ENCODE measurements around the gene CDKAL1. TPM values are rescaled to one million over a fixed set of nuclear protein-coding genes. Genes with fewer than 3 reads are reported as not detected.
A peak's percentile ranks its signal among the peaks of the same experiment; 100 is the strongest.

CDKAL1 gene
- total and polyA plus RNA-seq, 2 of the 8 experiments (the other 6 are each of a cell fraction or from before 2014, with no cell fraction given) = 8.4 to 24.6 TPM

DNA sequence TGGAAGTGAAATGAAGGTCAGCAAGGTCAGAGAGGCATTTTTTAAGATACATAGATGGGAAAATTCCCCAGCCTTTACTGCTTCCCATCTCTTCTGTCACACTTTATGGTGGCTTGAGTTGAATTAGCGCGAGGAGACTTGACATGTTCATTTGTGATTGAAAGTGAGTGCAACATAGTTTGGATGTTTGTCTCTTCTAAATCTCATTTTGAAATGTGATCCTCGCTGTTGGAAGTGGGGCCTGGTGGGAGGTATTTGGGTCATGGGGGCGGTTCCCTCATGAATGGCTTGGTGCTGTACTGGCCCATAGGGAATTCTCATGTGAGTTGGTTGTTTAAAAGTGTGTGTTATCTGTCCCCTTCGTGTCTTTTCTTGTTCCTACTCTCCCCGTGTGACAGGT is 237.2 kb downstream of the CDKAL1 start:
- Histone ChIP-seq H3K4me1 (replicated peaks in 1 of 4; ENCODE audit: control insufficient read depth in 3 of 4, insufficient read depth in 4 of 4, low read length in 3 of 4) (peaks cover 0 to 2% (median 1%) of the 10 kb centered on the region in 4 experiments; a peak in 4 of 7 replicates), H3K27ac (ENCODE audit: low read depth, low read length) (no peak overlapping the region), H3K4me3 (ENCODE audit: extremely low read depth in 1 of 4, insufficient read depth in 2 of 4, low read depth in 3 of 4, low read length in 4 of 4) (peak overlapping the region in 1 of 4 experiments; percentile 35; a peak in 1 of 8 replicates)

More for the DNA sequence above, 237.2 kb downstream of the CDKAL1 start:
- Histone ChIP-seq H3K14ac (ENCODE audit: insufficient read length) (no peak overlapping the region), H2BK120ac (replicated peaks; ENCODE audit: low read depth, low read length) (no peak overlapping the region), H3K4ac (replicated peaks; ENCODE audit: insufficient read length, low read depth, low read length) (no peak overlapping the region), H3K18ac (ENCODE audit: extremely low read depth, low read length) (no peak overlapping the region), H4K20me1 (replicated peaks in 1 of 2; ENCODE audit: control insufficient read depth in 1 of 2, insufficient read depth in 2 of 2, low read length in 2 of 2) (no peaks in the 10 kb centered on the region), H2BK5ac (ENCODE audit: low read depth, low read length) (peak overlapping the region; percentile 21; the same call in 1 of the 2 replicates), H3K23ac (ENCODE audit: insufficient read length) (no peak overlapping the region), H3K36me3 (ENCODE audit: control insufficient read depth in 2 of 4, insufficient read depth in 4 of 4, low read length in 3 of 4) (no peaks in the 10 kb centered on the region), H3K9ac (replicated peaks in 1 of 4; ENCODE audit: extremely low read depth in 1 of 4, low read depth in 3 of 4, low read length in 3 of 4) (no peak overlapping the region), H2AK5ac (ENCODE audit: low read depth, low read length) (no peak overlapping the region), H3K23me2 (ENCODE audit: low read depth, low read length) (no peaks in the 10 kb centered on the region), H4K5ac (ENCODE audit: insufficient read length, low read depth, low read length) (no peak overlapping the region), H4K91ac (replicated peaks; ENCODE audit: insufficient read length, low read length) (no peak overlapping the region), H3K27me3 (replicated peaks in 1 of 4; ENCODE audit: control insufficient read depth in 3 of 4, extremely low read depth in 1 of 4, insufficient read depth in 3 of 4, low read length in 3 of 4) (no peaks in the 10 kb centered on the region), H2AFZ (ENCODE audit: low read length) (no peak overlapping the region), H3K79me2 (ENCODE audit: control insufficient read depth in 1 of 2, insufficient read depth in 2 of 2, low read length in 2 of 2) (no peaks in the 10 kb centered on the region), H2BK12ac (ENCODE audit: low read depth, low read length) (no peak overlapping the region), H3K4me2 (ENCODE audit: insufficient read depth in 1 of 2, low read depth in 2 of 2, low read length in 2 of 2) (peak overlapping the region; percentile 42 to 48; a peak in 3 of 4 replicates), H3K79me1 (ENCODE audit: low read depth, low read length) (no peaks in the 10 kb centered on the region), H3K9me3 (ENCODE audit: insufficient read depth in 2 of 2, low read depth in 1 of 2, low read length in 1 of 2) (no peaks in the 10 kb centered on the region), H3K56ac (replicated peaks; ENCODE audit: insufficient read length, low read depth, low read length) (no peak overlapping the region), H2BK15ac (ENCODE audit: low read length) (no peak overlapping the region), H2BK20ac (ENCODE audit: low read length) (no peak overlapping the region), H4K8ac (ENCODE audit: extremely low read depth, insufficient read depth, low read length) (no peak overlapping the region)
- TF ChIP-seq SP1 (IDR thresholded peaks at IDR 0.05; ENCODE audit: low read depth, low read length) (peak; percentile 47; the same call in 1 of the 2 replicates), BCL11A (IDR thresholded peaks at IDR 0.05; ENCODE audit: low read depth in 2 of 2, low read length in 2 of 2) (no peak), EGR1 (IDR thresholded peaks at IDR 0.05; ENCODE audit: borderline replicate concordance, low read depth, low read length) (no peak), TEAD4 (IDR thresholded peaks at IDR 0.05; ENCODE audit: low read depth, low read length) (peak; percentile 83), BACH1 (IDR thresholded peaks at IDR 0.05; ENCODE audit: low read length) (no peak), TAF1 (IDR thresholded peaks at IDR 0.05; ENCODE audit: low read depth, low read length) (no peak), HDAC2 (IDR thresholded peaks at IDR 0.05; ENCODE audit: borderline replicate concordance in 1 of 2, low read depth in 2 of 2, low read length in 2 of 2) (no peak), CEBPB (IDR thresholded peaks at IDR 0.05; ENCODE audit: low read depth, low read length) (no peak), POLR2A (IDR thresholded peaks at IDR 0.05; ENCODE audit: control extremely low read depth in 1 of 2, low read depth in 2 of 2, low read length in 2 of 2) (no peak)
- peak; percentile 74 for FAIRE-seq
- 33% methylated on average over 6 of the region's 6 CpGs; no CpG with 5 or more reads in 1 of the 2 experiments for WGBS, 2 experiments (ENCODE audit: extremely low coverage in 1 of 2, insufficient coverage in 1 of 2, insufficient read length in 1 of 2, insufficient replicate concordance in 2 of 2, low coverage in 1 of 2, low lambda C conversion rate in 2 of 2, missing lambda C conversion rate in 1 of 2)
- peak in 1 of 2 experiments; percentile 27 for DNase-seq (ENCODE audit: low read depth in 1 of 2, low spot score in 2 of 2)
- POLR2A ChIA-PET (ENCODE audit: partially characterized antibody) = interaction anchor here (0.9 to 1.2 kb wide), 3 partner anchors 8 to 39 kb away, joined by 3 to 4 read pairs (median 3); no protein-coding TSS in a partner anchor
- CTCF ChIA-PET (ENCODE audit: partially characterized antibody) = no interaction called here

All from H1 (cell line).